C1 segment of cervical spinal cord (tissue), 14 donors: ENCODE measurements around the gene RNLS.

Experiments used
- DNase-seq, 14 donors: peaks; one replicate each; lab custom pipeline; 2025; lab: John Stamatoyannopoulos, UW

Gene RNLS

GRCh38 chr10:88232983-88233543 lies 350.1 kb downstream of the RNLS start:
- peak in 1 of 14 donors; percentile 13 for DNase-seq

DNA sequence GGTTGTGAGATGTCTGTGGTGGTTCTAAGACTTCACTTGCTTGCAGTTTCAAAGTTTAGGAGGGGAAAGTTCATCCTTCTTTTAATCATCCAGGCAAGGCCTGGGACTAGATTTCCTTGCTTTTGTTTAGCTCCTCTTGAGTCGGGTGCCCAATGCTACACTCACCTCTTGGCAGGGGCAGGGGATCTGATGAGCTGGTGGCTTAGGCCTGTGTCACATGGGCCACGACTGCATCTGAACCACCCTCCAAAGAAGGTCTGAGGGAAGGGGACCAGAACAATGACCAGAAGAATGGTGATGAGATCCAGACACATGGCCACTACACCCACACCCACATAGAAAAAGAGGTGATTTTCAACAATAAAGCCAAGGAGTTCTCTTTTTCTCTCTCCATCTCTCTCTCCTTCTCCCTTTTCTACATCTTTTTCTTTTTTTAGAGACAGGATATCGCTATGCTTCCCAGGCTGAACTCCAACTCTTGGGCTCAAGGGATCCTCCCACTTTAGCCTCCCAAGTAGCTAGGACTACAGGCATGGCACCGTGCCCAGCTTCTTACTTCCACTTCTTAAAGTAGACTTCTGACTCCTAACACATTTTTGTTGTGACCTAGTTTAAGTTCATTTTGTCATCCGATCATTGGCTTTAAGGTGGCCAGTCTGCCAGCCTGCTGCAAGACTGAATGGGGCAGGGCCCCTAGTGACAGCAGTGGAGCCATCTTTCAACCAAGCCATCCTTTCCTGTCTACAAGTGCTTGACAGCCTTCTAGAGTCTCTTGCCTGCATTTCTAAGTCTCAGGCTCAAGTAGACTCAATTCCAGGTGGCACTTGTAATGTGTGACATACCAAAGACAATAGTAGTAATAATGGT lies 350.9 kb downstream of the RNLS start:
- no peak for DNase-seq

DNA sequence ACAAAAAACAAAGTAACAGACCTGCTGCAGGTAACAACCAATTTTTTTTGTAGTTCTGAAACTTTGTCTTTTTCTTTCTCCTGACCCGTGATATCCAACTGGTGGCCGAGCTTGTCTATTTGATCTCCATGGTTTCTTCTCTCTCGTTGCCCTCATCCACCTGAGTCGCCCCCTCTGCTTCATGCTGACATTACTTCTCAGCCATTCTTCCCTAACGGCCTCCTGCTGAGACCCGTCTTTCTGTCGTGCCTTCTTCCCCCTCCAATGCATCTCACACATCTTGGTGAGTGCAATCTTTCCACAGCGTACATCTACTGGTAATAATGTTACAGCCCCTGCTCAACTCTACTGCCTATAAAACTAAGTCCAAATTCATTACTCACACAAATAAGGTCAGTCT lies 352.9 kb downstream of the RNLS start:
- no peak for DNase-seq

- no peak for DNase-seq
These were observed 355.0 kb downstream of the RNLS start for GRCh38 chr10:88228130-88228529.

DNA sequence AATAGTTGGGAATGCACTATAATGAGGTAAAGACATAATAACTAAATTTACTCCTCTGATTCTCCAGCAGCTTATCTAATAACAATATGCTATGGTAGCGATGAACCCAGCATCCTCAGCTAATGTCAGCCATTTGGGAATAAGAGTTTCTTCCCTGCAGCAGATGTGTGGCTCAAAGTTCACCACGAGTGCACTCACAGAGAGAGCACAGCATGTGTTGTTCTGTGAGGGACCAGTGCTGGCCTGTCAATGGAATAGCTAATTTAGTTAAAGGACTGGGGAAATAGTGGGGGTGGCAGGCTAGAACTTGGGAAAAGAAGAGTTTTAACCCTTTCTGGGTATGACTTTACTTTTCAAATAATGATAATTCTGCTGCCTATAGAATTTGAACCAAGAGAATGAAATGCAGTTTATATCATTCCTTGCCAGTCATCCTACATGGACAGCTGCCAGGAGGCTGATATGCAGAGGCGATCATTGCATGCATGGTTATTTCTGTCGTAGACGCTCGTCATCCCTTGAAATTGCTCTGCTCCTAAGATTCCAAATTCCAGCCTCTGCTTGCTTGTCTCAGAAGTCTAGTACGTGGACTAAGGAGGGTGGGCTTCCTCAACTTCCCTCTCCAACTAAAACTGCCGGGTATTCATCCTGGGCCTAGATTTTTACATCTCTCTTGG lies 355.6 kb downstream of the RNLS start:
- DNase-seq: no peak

- no peak for DNase-seq
These were observed 356.2 kb downstream of the RNLS start for GRCh38 chr10:88226891-88227290.

- no peak for DNase-seq
These were observed 357.0 kb downstream of the RNLS start for GRCh38 chr10:88226071-88226659.
